Measurements from ENCODE around the gene MRM3. TPM values are rescaled to one million over a fixed set of nuclear protein-coding genes. Genes with fewer than 3 reads are reported as not detected.

MRM3 gene
- total and polyA plus RNA-seq, 2 experiments from 2014 or later = 17.7 to 23.4 TPM

DNA sequence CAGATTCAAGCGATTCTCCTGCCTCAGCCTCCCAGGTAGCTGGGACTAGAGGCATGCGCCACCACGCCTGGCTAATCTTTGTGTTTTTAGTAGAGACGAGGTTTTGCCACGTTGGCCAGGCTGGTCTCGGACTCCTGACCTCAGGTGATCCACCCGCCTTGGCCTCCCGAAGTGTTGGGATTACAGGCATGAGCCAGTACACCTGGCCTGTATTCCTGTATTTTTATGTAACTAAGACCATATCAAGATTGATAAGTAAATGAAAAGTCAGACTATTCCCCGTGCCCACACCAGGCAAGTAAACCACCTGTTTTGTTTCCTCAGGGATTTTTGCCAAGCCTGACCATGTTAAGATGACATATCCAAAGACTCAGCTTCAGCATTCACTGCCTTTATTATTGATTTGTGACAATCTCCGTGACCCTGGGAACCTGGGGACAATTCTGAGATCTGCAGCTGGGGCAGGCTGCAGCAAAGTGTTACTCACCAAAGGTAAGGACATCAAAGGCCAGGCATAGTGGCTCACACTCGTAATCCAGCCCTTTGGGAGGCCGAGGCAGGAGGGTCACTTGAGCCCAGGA lies 5.6 kb downstream of the MRM3 start:
- Histone ChIP-seq H3K4me3 (no peak overlapping the region), H3K9me2 (ENCODE audit: insufficient read depth) (no peaks in the 10 kb centered on the region), H3K4me2 (no peak overlapping the region), H3K27me3 (ENCODE audit: insufficient read depth) (no peaks in the 10 kb centered on the region), H3K36me3 (ENCODE audit: insufficient read depth) (peaks cover 9% of the 10 kb centered on the region; the same call in 1 of the 2 replicates), H3K4me1 (ENCODE audit: insufficient read depth) (peaks cover 11% of the 10 kb centered on the region; the same call in 1 of the 2 replicates), H4K20me1 (replicated peaks; ENCODE audit: insufficient read depth) (peaks cover 12% of the 10 kb centered on the region), H3K79me2 (replicated peaks; ENCODE audit: insufficient read depth) (peaks cover 39% of the 10 kb centered on the region), H2AFZ (no peak overlapping the region), H3K27ac (ENCODE audit: low read depth) (no peak overlapping the region), H3F3A (replicated peaks; ENCODE audit: low read depth) (peaks cover 31% of the 10 kb centered on the region)
- ATAC-seq (no peak), DNase-seq (ENCODE audit: low spot score) (no peak)
- Mint-ChIP-seq H3K9me3 (no peaks in the 10 kb centered on the region; the same call in 2 of the 3 replicates), H3K27me3 (ENCODE audit: insufficient read depth, low read depth, poor library complexity) (peaks cover 15% of the 10 kb centered on the region), H3K4me1 (peaks cover 14% of the 10 kb centered on the region), H3K4me3 (no peak overlapping the region), H3K36me3 (ENCODE audit: low read depth) (peaks cover 62% of the 10 kb centered on the region), H3K27ac (no peak overlapping the region)
- TF ChIP-seq ZNF331 (CRISPR knock-in tag; IDR thresholded peaks at IDR 0.05; ENCODE audit: low read depth) (no peak), POLR2AphosphoS5 (IDR thresholded peaks at IDR 0.05; ENCODE audit: low read depth) (no peak), STAT1 (IDR thresholded peaks at IDR 0.05; ENCODE audit: unreplicated experiment) (no peak), JUNB (IDR thresholded peaks at IDR 0.05; ENCODE audit: unreplicated experiment) (no peak), EZH2phosphoT487 (IDR thresholded peaks at IDR 0.05; ENCODE audit: unreplicated experiment) (no peak), CREB1 (CRISPR knock-in tag; IDR thresholded peaks at IDR 0.05; ENCODE audit: low read depth) (no peak), NANOG (IDR thresholded peaks at IDR 0.05; ENCODE audit: borderline replicate concordance) (no peak), ZNF114 (CRISPR knock-in tag; IDR thresholded peaks at IDR 0.05) (no peak), EZH2 (IDR thresholded peaks at IDR 0.05; ENCODE audit: low read depth, unreplicated experiment) (no peak)
- TF ChIP-seq, protein P1, sequence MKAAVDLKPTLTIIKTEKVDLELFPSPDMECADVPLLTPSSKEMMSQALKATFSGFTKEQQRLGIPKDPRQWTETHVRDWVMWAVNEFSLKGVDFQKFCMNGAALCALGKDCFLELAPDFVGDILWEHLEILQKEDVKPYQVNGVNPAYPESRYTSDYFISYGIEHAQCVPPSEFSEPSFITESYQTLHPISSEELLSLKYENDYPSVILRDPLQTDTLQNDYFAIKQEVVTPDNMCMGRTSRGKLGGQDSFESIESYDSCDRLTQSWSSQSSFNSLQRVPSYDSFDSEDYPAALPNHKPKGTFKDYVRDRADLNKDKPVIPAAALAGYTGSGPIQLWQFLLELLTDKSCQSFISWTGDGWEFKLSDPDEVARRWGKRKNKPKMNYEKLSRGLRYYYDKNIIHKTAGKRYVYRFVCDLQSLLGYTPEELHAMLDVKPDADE (IDR thresholded peaks at IDR 0.05) = no peak
- TF ChIP-seq, protein P2, sequence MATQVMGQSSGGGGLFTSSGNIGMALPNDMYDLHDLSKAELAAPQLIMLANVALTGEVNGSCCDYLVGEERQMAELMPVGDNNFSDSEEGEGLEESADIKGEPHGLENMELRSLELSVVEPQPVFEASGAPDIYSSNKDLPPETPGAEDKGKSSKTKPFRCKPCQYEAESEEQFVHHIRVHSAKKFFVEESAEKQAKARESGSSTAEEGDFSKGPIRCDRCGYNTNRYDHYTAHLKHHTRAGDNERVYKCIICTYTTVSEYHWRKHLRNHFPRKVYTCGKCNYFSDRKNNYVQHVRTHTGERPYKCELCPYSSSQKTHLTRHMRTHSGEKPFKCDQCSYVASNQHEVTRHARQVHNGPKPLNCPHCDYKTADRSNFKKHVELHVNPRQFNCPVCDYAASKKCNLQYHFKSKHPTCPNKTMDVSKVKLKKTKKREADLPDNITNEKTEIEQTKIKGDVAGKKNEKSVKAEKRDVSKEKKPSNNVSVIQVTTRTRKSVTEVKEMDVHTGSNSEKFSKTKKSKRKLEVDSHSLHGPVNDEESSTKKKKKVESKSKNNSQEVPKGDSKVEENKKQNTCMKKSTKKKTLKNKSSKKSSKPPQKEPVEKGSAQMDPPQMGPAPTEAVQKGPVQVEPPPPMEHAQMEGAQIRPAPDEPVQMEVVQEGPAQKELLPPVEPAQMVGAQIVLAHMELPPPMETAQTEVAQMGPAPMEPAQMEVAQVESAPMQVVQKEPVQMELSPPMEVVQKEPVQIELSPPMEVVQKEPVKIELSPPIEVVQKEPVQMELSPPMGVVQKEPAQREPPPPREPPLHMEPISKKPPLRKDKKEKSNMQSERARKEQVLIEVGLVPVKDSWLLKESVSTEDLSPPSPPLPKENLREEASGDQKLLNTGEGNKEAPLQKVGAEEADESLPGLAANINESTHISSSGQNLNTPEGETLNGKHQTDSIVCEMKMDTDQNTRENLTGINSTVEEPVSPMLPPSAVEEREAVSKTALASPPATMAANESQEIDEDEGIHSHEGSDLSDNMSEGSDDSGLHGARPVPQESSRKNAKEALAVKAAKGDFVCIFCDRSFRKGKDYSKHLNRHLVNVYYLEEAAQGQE (IDR thresholded peaks at IDR 0.05; ENCODE audit: unreplicated experiment) = no peak
- TF ChIP-seq, protein P3, sequence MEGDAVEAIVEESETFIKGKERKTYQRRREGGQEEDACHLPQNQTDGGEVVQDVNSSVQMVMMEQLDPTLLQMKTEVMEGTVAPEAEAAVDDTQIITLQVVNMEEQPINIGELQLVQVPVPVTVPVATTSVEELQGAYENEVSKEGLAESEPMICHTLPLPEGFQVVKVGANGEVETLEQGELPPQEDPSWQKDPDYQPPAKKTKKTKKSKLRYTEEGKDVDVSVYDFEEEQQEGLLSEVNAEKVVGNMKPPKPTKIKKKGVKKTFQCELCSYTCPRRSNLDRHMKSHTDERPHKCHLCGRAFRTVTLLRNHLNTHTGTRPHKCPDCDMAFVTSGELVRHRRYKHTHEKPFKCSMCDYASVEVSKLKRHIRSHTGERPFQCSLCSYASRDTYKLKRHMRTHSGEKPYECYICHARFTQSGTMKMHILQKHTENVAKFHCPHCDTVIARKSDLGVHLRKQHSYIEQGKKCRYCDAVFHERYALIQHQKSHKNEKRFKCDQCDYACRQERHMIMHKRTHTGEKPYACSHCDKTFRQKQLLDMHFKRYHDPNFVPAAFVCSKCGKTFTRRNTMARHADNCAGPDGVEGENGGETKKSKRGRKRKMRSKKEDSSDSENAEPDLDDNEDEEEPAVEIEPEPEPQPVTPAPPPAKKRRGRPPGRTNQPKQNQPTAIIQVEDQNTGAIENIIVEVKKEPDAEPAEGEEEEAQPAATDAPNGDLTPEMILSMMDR (conservative IDR thresholded peaks at IDR 0.05; ENCODE audit: low read depth in 2 of 2) = no peak
- TF ChIP-seq, protein P4, sequence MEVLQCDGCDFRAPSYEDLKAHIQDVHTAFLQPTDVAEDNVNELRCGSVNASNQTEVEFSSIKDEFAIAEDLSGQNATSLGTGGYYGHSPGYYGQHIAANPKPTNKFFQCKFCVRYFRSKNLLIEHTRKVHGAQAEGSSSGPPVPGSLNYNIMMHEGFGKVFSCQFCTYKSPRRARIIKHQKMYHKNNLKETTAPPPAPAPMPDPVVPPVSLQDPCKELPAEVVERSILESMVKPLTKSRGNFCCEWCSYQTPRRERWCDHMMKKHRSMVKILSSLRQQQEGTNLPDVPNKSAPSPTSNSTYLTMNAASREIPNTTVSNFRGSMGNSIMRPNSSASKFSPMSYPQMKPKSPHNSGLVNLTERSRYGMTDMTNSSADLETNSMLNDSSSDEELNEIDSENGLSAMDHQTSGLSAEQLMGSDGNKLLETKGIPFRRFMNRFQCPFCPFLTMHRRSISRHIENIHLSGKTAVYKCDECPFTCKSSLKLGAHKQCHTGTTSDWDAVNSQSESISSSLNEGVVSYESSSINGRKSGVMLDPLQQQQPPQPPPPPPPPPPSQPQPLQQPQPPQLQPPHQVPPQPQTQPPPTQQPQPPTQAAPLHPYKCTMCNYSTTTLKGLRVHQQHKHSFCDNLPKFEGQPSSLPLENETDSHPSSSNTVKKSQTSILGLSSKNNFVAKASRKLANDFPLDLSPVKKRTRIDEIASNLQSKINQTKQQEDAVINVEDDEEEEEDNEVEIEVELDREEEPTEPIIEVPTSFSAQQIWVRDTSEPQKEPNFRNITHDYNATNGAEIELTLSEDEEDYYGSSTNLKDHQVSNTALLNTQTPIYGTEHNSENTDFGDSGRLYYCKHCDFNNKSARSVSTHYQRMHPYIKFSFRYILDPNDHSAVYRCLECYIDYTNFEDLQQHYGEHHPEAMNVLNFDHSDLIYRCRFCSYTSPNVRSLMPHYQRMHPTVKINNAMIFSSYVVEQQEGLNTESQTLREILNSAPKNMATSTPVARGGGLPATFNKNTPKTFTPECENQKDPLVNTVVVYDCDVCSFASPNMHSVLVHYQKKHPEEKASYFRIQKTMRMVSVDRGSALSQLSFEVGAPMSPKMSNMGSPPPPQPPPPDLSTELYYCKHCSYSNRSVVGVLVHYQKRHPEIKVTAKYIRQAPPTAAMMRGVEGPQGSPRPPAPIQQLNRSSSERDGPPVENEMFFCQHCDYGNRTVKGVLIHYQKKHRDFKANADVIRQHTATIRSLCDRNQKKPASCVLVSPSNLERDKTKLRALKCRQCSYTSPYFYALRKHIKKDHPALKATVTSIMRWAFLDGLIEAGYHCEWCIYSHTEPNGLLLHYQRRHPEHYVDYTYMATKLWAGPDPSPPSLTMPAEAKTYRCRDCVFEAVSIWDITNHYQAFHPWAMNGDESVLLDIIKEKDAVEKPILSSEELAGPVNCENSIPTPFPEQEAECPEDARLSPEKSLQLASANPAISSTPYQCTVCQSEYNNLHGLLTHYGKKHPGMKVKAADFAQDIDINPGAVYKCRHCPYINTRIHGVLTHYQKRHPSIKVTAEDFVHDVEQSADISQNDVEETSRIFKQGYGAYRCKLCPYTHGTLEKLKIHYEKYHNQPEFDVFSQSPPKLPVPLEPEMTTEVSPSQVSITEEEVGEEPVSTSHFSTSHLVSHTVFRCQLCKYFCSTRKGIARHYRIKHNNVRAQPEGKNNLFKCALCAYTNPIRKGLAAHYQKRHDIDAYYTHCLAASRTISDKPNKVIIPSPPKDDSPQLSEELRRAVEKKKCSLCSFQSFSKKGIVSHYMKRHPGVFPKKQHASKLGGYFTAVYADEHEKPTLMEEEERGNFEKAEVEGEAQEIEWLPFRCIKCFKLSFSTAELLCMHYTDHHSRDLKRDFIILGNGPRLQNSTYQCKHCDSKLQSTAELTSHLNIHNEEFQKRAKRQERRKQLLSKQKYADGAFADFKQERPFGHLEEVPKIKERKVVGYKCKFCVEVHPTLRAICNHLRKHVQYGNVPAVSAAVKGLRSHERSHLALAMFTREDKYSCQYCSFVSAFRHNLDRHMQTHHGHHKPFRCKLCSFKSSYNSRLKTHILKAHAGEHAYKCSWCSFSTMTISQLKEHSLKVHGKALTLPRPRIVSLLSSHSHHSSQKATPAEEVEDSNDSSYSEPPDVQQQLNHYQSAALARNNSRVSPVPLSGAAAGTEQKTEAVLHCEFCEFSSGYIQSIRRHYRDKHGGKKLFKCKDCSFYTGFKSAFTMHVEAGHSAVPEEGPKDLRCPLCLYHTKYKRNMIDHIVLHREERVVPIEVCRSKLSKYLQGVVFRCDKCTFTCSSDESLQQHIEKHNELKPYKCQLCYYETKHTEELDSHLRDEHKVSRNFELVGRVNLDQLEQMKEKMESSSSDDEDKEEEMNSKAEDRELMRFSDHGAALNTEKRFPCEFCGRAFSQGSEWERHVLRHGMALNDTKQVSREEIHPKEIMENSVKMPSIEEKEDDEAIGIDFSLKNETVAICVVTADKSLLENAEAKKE (CRISPR knock-in tag; IDR thresholded peaks at IDR 0.05) = no peak
